Thoracic aorta (tissue), 2 donors: ENCODE results near the gene SPATA6L. TPM values are rescaled to one million over a fixed set of nuclear protein-coding genes. Genes with fewer than 3 reads are reported as not detected.
"Not testable (repeated sequence)": the region's sequence is repeated elsewhere in the genome, so short reads cannot be mapped to it uniquely, and the experiment has no call there.

Experiments
- ATAC-seq: fragments of 150-250 bp; one replicate; pipeline ENCODE4 v1.8.0; 2017; ENCODE audit warnings: low read depth; ENCODE audit not compliant: insufficient number of reproducible peaks, low FRiP score
- DNase-seq: peaks from one replicate; pipeline ENCODE4 v3.0.0-alpha.2; 2020; ENCODE audit warnings: low spot score
- H3K27ac ChIP-seq, 2 donors: fragments of 200-600 bp; sonication (generic); 1 replicate in 1 of 2; 2 replicates in 1 of 2; pipeline ENCODE4 v1.5.1; 2016; ENCODE audit warnings: mild to moderate bottlenecking in 2 of 2, moderate library complexity in 2 of 2
- H3K27me3 ChIP-seq: fragments of 200-600 bp; sonication (generic); replicated peaks from 2 replicates; pipeline ENCODE4 v1.6.0; 2016; ENCODE audit warnings: mild to moderate bottlenecking; ENCODE audit not compliant: insufficient read depth
- H3K36me3 ChIP-seq: fragments of 200-600 bp; sonication (generic); one replicate; pipeline ENCODE4 v1.5.1; 2016
- H3K4me1 ChIP-seq, 2 donors: fragments of 200-600 bp; sonication (generic); 1 replicate in 1 of 2; 2 replicates in 1 of 2; pipeline versions ENCODE4 v1.5.1 to v1.6.0; 2016; ENCODE audit warnings: low read depth in 2 of 2, mild to moderate bottlenecking in 1 of 2; ENCODE audit not compliant: control insufficient read depth in 1 of 2
- H3K4me3 ChIP-seq: fragments of 200-600 bp; sonication (generic); 2 replicates; pipeline ENCODE4 v1.5.1; 2016; ENCODE audit warnings: mild to moderate bottlenecking
- H3K9me3 ChIP-seq: fragments of 200-600 bp; sonication (generic); 2 replicates; pipeline ENCODE4 v1.5.1; 2016
- CTCF ChIP-seq: fragments of 200-600 bp; sonication (generic); IDR thresholded peaks from one replicate; pipeline ENCODE4 v1.5.1; 2019; ENCODE audit warnings: antibody characterized with exemption
- total RNA-seq, 2 donors: library from RNA; depleted of rRNA; stranded (reverse); fragments of >200 nt; gene quantifications; one replicate each; pipeline versions ENCODE4 v1.1.0 to v1.2.3, GENCODE V29; 2016

SPATA6L gene
- total RNA-seq, 2 donors from 2014 or later: 1.8 to 2.4 TPM

- Histone ChIP-seq H3K4me1 (no peaks in the 10 kb centered on the region), H3K36me3 (no peaks in the 10 kb centered on the region), H3K27ac (no peak overlapping the region), H3K4me3 (no peak overlapping the region), H3K27me3 (no peaks in the 10 kb centered on the region), H3K9me3 (no peaks in the 10 kb centered on the region)
- no peak for TF ChIP-seq CTCF
- ATAC-seq (no peak), DNase-seq (no peak)
These were observed 51.0 kb downstream of the SPATA6L start for GRCh38 chr9:4615251-4615650.

- H3K27me3 ChIP-seq: no peaks in the 10 kb centered on the region
- no peak for TF ChIP-seq CTCF
- no peaks in the 10 kb centered on the region for H3K4me1 ChIP-seq
- H3K4me3 ChIP-seq: no peak overlapping the region
- H3K36me3 ChIP-seq: no peaks in the 10 kb centered on the region
- no peak for ATAC-seq
- no peak for DNase-seq
- no peaks in the 10 kb centered on the region for H3K9me3 ChIP-seq
- no peak overlapping the region for H3K27ac ChIP-seq
These were observed 51.7 kb downstream of the SPATA6L start for GRCh38 chr9:4614627-4615026.

- not testable (repeated sequence) for H3K36me3 ChIP-seq, H3K27ac ChIP-seq, H3K4me1 ChIP-seq, H3K9me3 ChIP-seq, H3K27me3 ChIP-seq, DNase-seq, H3K4me3 ChIP-seq, ATAC-seq
These were observed 60.2 kb downstream of the SPATA6L start for GRCh38 chr9:4606033-4606432.

- TF ChIP-seq CTCF: peak; percentile 74
- H3K4me3 ChIP-seq: no peak overlapping the region
- no peak overlapping the region for H3K27ac ChIP-seq
- ATAC-seq (no peak), DNase-seq (peak; percentile 52)
- no peaks in the 10 kb centered on the region for H3K9me3 ChIP-seq
- H3K27me3 ChIP-seq: no peaks in the 10 kb centered on the region
- H3K36me3 ChIP-seq: no peaks in the 10 kb centered on the region
- H3K4me1 ChIP-seq: no peaks in the 10 kb centered on the region
These were observed 61.6 kb downstream of the SPATA6L start for GRCh38 chr9:4604678-4605095.

- TF ChIP-seq CTCF: no peak
- no peaks in the 10 kb centered on the region for H3K9me3 ChIP-seq
- DNase-seq: no peak
- no peak overlapping the region for H3K4me3 ChIP-seq
- no peaks in the 10 kb centered on the region for H3K4me1 ChIP-seq
- ATAC-seq: no peak
- H3K27me3 ChIP-seq: no peaks in the 10 kb centered on the region
- no peak overlapping the region for H3K27ac ChIP-seq
- H3K36me3 ChIP-seq: no peaks in the 10 kb centered on the region
These were observed 62.5 kb downstream of the SPATA6L start for GRCh38 chr9:4603830-4604229.

- no peak overlapping the region for H3K27ac ChIP-seq
- H3K4me1 ChIP-seq: peaks cover 11 to 15% of the 10 kb centered on the region in 2 donors
- no peaks in the 10 kb centered on the region for H3K27me3 ChIP-seq
- ATAC-seq: no peak
- TF ChIP-seq CTCF: no peak
- no peak for DNase-seq
- H3K9me3 ChIP-seq: no peaks in the 10 kb centered on the region
- H3K36me3 ChIP-seq: no peaks in the 10 kb centered on the region
- no peak overlapping the region for H3K4me3 ChIP-seq
These were observed 65.9 kb downstream of the SPATA6L start for GRCh38 chr9:4600368-4600767.
